DOHH2 (cell line): Measurements from ENCODE around the gene ATP1A1.

Experiments used
- CTCF ChIP-seq: fragments of 200-600 bp; sonication (generic); IDR thresholded peaks from one replicate; pipeline ENCODE4 v1.5.1; 2014; ENCODE audit warnings: antibody characterized with exemption, mild to moderate bottlenecking, low read depth, low read length; ENCODE audit not compliant: poor library complexity, severe bottlenecking
- EZH2phosphoT487 ChIP-seq: fragments of 200-600 bp; sonication (generic); IDR thresholded peaks from 2 replicates; pipeline ENCODE4 v1.6.1; 2017; ENCODE audit warnings: borderline replicate concordance, mild to moderate bottlenecking, antibody characterized with exemption, low read length, moderate library complexity, mixed read lengths

- TF ChIP-seq CTCF: no peak
- TF ChIP-seq EZH2phosphoT487: no peak
These were observed 44.4 kb upstream of the ATP1A1 start for GRCh38 chr1:116328671-116329070.
